ENCODE results near the gene SPRYD4. TPM values are rescaled to one million over a fixed set of nuclear protein-coding genes. Genes with fewer than 3 reads are reported as not detected.
"Not testable (repeated sequence)": the region's sequence is repeated elsewhere in the genome, so short reads cannot be mapped to it uniquely, and the experiment has no call there.

Gene SPRYD4
- total RNA-seq, 4 donors from 2014 or later = 2.3 to 3.6 (median 2.9) TPM

DNA sequence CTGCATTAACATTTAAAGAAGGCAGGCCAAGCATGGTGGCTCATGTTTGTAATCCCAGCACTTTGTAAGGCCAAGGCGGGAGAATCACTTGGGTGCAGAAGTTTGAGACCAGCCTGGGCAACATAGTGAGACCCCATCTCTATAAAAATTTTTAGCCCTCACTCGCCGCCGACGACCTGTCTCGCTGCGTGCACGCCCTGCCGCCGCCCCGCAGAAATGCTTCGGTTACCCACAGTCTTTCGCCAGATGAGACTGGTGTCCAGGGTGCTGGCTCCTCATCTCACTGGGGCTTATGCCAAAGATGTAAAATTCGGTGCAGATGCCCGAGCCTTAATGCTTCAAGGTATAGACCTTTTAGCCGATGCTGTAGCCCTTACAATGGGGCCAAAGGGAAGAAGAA is 42.4 kb downstream of the SPRYD4 start:
- no peaks in the 10 kb centered on the region for H3K9me3 ChIP-seq
- DNase-seq = no peak
- TF ChIP-seq POLR2A (IDR thresholded peaks at IDR 0.05) = no peak
- TF ChIP-seq, protein P1, sequence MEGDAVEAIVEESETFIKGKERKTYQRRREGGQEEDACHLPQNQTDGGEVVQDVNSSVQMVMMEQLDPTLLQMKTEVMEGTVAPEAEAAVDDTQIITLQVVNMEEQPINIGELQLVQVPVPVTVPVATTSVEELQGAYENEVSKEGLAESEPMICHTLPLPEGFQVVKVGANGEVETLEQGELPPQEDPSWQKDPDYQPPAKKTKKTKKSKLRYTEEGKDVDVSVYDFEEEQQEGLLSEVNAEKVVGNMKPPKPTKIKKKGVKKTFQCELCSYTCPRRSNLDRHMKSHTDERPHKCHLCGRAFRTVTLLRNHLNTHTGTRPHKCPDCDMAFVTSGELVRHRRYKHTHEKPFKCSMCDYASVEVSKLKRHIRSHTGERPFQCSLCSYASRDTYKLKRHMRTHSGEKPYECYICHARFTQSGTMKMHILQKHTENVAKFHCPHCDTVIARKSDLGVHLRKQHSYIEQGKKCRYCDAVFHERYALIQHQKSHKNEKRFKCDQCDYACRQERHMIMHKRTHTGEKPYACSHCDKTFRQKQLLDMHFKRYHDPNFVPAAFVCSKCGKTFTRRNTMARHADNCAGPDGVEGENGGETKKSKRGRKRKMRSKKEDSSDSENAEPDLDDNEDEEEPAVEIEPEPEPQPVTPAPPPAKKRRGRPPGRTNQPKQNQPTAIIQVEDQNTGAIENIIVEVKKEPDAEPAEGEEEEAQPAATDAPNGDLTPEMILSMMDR (IDR thresholded peaks at IDR 0.05) = no peak
- H3K36me3 ChIP-seq = no peaks in the 10 kb centered on the region
- H3K4me1 ChIP-seq = peaks cover 0 to 6% (median 0%) of the 10 kb centered on the region in 3 donors
- H3K27me3 ChIP-seq = no peaks in the 10 kb centered on the region
- 83 to 89% methylated on average over 15 to 16 of the region's 16 CpGs for WGBS, 2 donors
- no peak overlapping the region for H3K4me3 ChIP-seq
- intact Hi-C loops (cut with DNase I) = loop anchor here (5.0 kb wide), 1 partner anchor 62 kb away; no protein-coding TSS in a partner anchor
- no peak overlapping the region for H3K27ac ChIP-seq

DNA sequence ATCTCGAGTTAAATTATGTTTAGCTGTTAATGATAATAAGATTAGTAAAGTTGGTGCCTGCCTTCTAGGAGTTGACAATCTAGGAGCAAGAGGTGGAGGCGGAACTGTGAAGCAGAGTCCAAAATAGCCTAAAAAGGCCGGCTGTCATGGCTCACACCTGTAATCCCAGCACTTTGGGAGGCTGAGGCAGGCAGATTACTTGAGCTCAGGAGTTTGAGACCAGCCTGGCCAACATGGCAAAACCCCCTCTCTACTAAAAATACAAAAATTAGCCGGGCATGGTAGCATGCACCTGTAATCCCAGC is 45.6 kb downstream of the SPRYD4 start:
- WGBS, 2 donors = 61 to 64% methylated on average over 4 of the region's 4 CpGs
- not testable (repeated sequence) for H3K4me3 ChIP-seq, DNase-seq, H3K36me3 ChIP-seq, H3K9me3 ChIP-seq, H3K27me3 ChIP-seq, H3K27ac ChIP-seq
- TF ChIP-seq, protein P1 (IDR thresholded peaks at IDR 0.05) = peak in 1 of 6 experiments; percentile 1
- intact Hi-C loops (cut with DNase I) = loop anchor here (5.0 kb wide), 1 partner anchor 58 kb away; no protein-coding TSS in a partner anchor
- H3K4me1 ChIP-seq = peaks cover 0 to 12% (median 0%) of the 10 kb centered on the region in 3 donors

DNA sequence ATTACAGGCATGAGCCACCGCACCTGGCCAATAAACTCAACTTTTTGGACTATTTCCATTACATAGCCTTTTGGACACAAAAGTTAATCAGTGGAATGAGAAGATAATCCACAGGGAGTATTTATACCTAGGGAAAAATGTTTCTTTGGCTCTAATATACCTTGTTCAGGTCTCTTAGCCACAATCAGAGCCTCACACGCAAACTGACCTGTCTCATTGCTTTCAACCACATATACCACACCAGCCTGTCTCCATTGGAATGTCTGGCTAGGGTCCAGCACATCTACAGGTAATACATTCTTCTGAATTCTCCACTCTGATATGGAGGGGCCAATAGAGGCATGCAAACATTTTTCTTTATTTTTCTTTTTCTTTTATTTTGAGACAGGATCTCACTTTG is 49.5 kb downstream of the SPRYD4 start:
- TF ChIP-seq POLR2A (IDR thresholded peaks at IDR 0.05) = no peak
- TF ChIP-seq, protein P1 (IDR thresholded peaks at IDR 0.05) = no peak
- Histone ChIP-seq H3K36me3 (no peaks in the 10 kb centered on the region), H3K4me3 (no peak overlapping the region), H3K27me3 (no peaks in the 10 kb centered on the region), H3K4me1 (peaks cover 0 to 41% (median 3%) of the 10 kb centered on the region in 3 donors), H3K9me3 (no peaks in the 10 kb centered on the region), H3K27ac (no peak overlapping the region)
- intact Hi-C loops (cut with DNase I) = no loop called here
- 86 to 100% methylated on average over 2 of the region's 2 CpGs for WGBS, 2 donors
- DNase-seq = no peak

DNA sequence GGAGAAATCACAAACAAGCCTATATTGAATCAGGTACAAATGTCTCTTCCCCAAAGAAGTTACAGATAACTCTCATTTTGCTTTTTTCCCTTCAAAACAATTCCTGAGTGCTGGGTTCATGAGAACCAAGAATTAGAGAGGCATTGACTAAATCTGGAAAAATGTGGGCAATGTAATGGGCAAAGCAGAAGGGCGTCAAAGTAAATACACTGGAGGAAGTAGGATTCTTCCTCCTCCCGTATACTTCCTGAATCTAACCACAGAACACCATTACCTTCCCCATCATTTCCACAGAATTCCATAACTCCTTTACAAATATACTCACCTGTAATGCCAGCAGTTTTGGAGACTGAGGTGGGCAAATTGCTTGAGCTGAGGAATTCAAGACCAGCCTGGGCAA is 50.2 kb downstream of the SPRYD4 start:
- intact Hi-C loops (cut with DNase I) = no loop called here
- no peak overlapping the region for H3K27ac ChIP-seq
- no peaks in the 10 kb centered on the region for H3K27me3 ChIP-seq
- 32 to 52% methylated on average over 2 of the region's 2 CpGs for WGBS, 2 donors
- H3K4me1 ChIP-seq = peaks cover 0 to 47% (median 3%) of the 10 kb centered on the region in 3 donors
- TF ChIP-seq, protein P1 (IDR thresholded peaks at IDR 0.05) = no peak
- no peak for TF ChIP-seq POLR2A (IDR thresholded peaks at IDR 0.05)
- no peak for DNase-seq
- no peaks in the 10 kb centered on the region for H3K36me3 ChIP-seq
- no peaks in the 10 kb centered on the region for H3K9me3 ChIP-seq
- no peak overlapping the region for H3K4me3 ChIP-seq

DNA sequence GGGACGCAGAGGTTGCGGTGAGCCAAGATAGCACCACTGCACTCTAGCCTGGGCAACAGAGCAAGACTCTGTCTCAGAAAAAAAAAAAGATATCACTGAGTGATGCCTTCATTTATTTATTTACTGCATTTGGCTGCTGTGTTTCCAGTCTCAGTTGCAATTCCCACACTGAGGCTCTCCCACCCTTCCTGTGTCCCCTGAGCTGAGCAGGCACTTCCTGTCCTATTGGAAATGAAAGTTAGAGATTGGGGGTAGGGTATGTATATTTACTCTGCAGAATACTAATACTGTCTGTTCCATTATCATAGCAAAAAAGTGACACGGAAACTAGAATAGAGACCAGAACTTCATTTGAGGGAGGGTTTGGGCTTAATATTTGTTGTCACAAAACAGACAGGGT is 51.7 kb downstream of the SPRYD4 start:
- H3K4me1 ChIP-seq = peaks cover 6 to 57% (median 8%) of the 10 kb centered on the region in 3 donors
- H3K27ac ChIP-seq = peak overlapping the region; percentile 78 to 91 (median 90)
- DNase-seq = no peak
- no peaks in the 10 kb centered on the region for H3K9me3 ChIP-seq
- intact Hi-C loops (cut with DNase I) = no loop called here
- 76 to 94% methylated on average over 3 of the region's 3 CpGs for WGBS, 2 donors
- peak overlapping the region in 1 of 4 donors; percentile 67 for H3K4me3 ChIP-seq
- H3K27me3 ChIP-seq = no peaks in the 10 kb centered on the region
- no peaks in the 10 kb centered on the region for H3K36me3 ChIP-seq
- TF ChIP-seq, protein P1 (IDR thresholded peaks at IDR 0.05) = no peak
- no peak for TF ChIP-seq POLR2A (IDR thresholded peaks at IDR 0.05)

Data from esophagus squamous epithelium (tissue), 5 donors.